Measurements from ENCODE around the gene MAVS.

DNA sequence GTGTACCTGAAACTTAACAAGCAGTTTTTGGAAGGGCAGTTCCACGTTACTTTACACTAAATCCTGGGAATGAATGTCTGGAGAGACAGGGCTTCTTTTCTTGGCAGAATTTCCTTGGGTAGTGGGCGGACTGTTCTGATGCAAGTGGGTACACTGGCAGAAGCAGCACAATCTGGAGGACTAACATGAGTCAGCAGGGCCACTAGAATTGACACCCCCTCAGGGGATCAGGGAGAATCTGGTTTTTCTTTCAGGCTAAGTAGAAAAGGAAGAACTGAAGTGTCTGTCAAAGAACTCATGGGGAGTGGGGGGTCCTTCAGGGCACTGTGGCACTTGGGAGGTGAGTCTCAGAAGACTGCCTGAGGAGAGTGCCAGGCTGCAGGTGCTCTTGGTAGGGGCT is 77.2 kb downstream of the MAVS start:
- TF ChIP-seq, protein P1, sequence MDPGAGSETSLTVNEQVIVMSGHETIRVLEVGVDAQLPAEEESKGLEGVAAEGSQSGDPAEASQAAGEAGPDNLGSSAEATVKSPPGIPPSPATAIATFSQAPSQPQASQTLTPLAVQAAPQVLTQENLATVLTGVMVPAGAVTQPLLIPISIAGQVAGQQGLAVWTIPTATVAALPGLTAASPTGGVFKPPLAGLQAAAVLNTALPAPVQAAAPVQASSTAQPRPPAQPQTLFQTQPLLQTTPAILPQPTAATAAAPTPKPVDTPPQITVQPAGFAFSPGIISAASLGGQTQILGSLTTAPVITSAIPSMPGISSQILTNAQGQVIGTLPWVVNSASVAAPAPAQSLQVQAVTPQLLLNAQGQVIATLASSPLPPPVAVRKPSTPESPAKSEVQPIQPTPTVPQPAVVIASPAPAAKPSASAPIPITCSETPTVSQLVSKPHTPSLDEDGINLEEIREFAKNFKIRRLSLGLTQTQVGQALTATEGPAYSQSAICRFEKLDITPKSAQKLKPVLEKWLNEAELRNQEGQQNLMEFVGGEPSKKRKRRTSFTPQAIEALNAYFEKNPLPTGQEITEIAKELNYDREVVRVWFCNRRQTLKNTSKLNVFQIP (CRISPR knock-in tag; IDR thresholded peaks at IDR 0.05; ENCODE audit: borderline replicate concordance, low read depth) = no peak
- no peak for TF ChIP-seq ZFP30 (CRISPR knock-in tag; IDR thresholded peaks at IDR 0.05)
- TF ChIP-seq SNAI2 (CRISPR knock-in tag; IDR thresholded peaks at IDR 0.05) = no peak
- TF ChIP-seq, protein P2, sequence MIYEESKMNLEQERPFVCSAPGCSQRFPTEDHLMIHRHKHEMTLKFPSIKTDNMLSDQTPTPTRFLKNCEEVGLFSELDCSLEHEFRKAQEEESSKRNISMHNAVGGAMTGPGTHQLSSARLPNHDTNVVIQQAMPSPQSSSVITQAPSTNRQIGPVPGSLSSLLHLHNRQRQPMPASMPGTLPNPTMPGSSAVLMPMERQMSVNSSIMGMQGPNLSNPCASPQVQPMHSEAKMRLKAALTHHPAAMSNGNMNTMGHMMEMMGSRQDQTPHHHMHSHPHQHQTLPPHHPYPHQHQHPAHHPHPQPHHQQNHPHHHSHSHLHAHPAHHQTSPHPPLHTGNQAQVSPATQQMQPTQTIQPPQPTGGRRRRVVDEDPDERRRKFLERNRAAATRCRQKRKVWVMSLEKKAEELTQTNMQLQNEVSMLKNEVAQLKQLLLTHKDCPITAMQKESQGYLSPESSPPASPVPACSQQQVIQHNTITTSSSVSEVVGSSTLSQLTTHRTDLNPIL (CRISPR knock-in tag; IDR thresholded peaks at IDR 0.05; ENCODE audit: low read depth) = no peak
- TF ChIP-seq TOX (CRISPR knock-in tag; IDR thresholded peaks at IDR 0.05; ENCODE audit: borderline replicate concordance) = no peak
- no peak for TF ChIP-seq ZFP3 (CRISPR knock-in tag; IDR thresholded peaks at IDR 0.05)
- no peak for TF ChIP-seq PATZ1 (CRISPR knock-in tag; IDR thresholded peaks at IDR 0.05; ENCODE audit: borderline replicate concordance)
- no peak for TF ChIP-seq OSR1 (CRISPR knock-in tag; IDR thresholded peaks at IDR 0.05)
